Nephron (organoid): ENCODE data around the gene EIF3I.

Experiments used
- H3K27ac Mint-ChIP-seq, 3 experiments: 2 replicates each; pipeline ENCODE4 v1.8.0; 2020; ENCODE audit warnings: mixed read lengths in 3 of 3, mild to moderate bottlenecking in 2 of 3, moderate library complexity in 1 of 3
- H3K27me3 Mint-ChIP-seq: 2 replicates; pipeline ENCODE4 v1.8.0; 2021; ENCODE audit warnings: low read depth, mild to moderate bottlenecking, moderate library complexity, mixed read lengths
- H3K36me3 Mint-ChIP-seq: 2 replicates; pipeline ENCODE4 v1.8.0; 2020; ENCODE audit warnings: low read depth, mixed read lengths
- H3K4me1 Mint-ChIP-seq: 2 replicates; pipeline ENCODE4 v1.8.0; 2020; ENCODE audit warnings: mixed read lengths
- H3K4me3 Mint-ChIP-seq, 3 experiments: 2 replicates each; pipeline ENCODE4 v1.8.0; 2020; ENCODE audit warnings: mild to moderate bottlenecking in 3 of 3, mixed read lengths in 3 of 3, moderate library complexity in 2 of 3
- H3K9me3 Mint-ChIP-seq: 2 replicates; pipeline ENCODE4 v1.8.0; 2020; ENCODE audit warnings: mixed read lengths
- CTCF ChIP-seq, 3 experiments: fragments of 200-600 bp; sonication (generic); IDR thresholded peaks; one replicate each; pipeline ENCODE4 v1.5.0; 2021; ENCODE audit warnings: antibody characterized with exemption in 3 of 3; ENCODE audit not compliant: unreplicated experiment in 3 of 3

The EIF3I gene

DNA sequence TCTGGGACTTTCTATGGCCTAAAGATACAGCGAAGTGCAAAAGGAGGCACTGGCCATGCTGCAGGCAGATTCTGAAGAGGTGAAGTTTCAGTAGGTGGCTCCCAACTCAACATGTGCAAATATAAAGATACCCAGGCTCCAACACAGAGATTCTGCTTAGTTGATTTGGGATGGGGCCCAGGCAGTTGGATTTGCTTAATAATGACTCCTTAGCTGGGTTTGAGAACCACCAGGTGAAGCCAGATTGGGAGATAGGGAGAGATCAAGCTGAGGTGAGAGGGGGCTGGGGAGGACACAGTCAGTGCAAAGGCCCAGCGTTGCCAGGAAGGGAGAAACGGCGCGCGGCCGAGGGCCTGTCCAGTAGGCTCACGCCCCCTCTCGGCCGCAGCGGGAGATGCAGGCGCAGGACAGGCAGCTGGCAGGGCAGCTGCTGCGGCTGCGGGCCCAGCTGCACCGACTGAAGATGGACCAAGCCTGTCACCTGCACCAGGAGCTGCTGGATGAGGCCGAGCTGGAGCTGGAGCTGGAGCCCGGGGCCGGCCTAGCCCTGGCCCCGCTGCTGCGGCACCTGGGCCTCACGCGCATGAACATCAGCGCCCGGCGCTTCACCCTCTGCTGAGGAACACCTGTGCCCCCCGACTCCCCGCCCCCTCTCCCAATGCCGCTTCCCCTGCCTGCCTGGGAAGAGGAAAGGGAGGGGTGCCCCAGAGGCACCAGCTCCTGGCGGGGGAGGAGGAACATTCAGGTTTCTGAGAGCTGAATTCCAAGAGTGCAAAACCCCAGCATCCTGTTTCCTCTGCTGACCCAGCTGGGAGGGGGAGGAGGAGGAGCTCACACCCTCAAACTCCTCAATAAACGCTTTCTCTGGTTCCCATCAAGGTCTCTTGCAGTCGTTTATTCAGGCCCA lies 26.0 kb downstream of the EIF3I start:
- Mint-ChIP-seq H3K4me1 (peaks cover 35% of the 10 kb centered on the region), H3K27ac (peak overlapping the region; percentile 3 to 30 (median 28)), H3K4me3 (peak overlapping the region in 1 of 3 experiments; percentile 18), H3K36me3 (no peaks in the 10 kb centered on the region), H3K27me3 (peaks cover 14% of the 10 kb centered on the region), H3K9me3 (no peaks in the 10 kb centered on the region)
- peak; percentile 81 to 86 (median 84) for TF ChIP-seq CTCF (IDR thresholded peaks at IDR 0.05; ENCODE audit: unreplicated experiment in 3 of 3)

- Mint-ChIP-seq H3K4me3 (peak overlapping the region in 1 of 3 experiments; percentile 3), H3K27ac (peak overlapping the region; percentile 60 to 84 (median 67)), H3K27me3 (peaks cover 14% of the 10 kb centered on the region), H3K9me3 (no peaks in the 10 kb centered on the region), H3K36me3 (no peaks in the 10 kb centered on the region), H3K4me1 (peaks cover 35% of the 10 kb centered on the region)
- no peak for TF ChIP-seq CTCF (IDR thresholded peaks at IDR 0.05; ENCODE audit: unreplicated experiment in 3 of 3)
Observed at GRCh38 chr1:32249831-32250525, 27.8 kb downstream of the EIF3I start.

- peaks cover 35% of the 10 kb centered on the region for H3K4me1 Mint-ChIP-seq
- H3K27ac Mint-ChIP-seq = peak within 1 kb of the TSS; percentile 60 to 84 (median 67)
- H3K4me3 Mint-ChIP-seq = peak within 1 kb of the TSS in 2 of 3 experiments; percentile 1 to 3
- TF ChIP-seq CTCF (IDR thresholded peaks at IDR 0.05; ENCODE audit: unreplicated experiment in 3 of 3) = no peak
- no peaks in the 10 kb centered on the region for H3K36me3 Mint-ChIP-seq
- H3K9me3 Mint-ChIP-seq = no peaks in the 10 kb centered on the region
- peaks cover 14% of the 10 kb centered on the region for H3K27me3 Mint-ChIP-seq
Observed at GRCh38 chr1:32250893-32251716, 28.9 kb downstream of the EIF3I start, which contains the start of gene LCK. LCK (plus strand) TSS chr1:32251265; CDS start chr1:32274330, 23,065 bp downstream.

DNA sequence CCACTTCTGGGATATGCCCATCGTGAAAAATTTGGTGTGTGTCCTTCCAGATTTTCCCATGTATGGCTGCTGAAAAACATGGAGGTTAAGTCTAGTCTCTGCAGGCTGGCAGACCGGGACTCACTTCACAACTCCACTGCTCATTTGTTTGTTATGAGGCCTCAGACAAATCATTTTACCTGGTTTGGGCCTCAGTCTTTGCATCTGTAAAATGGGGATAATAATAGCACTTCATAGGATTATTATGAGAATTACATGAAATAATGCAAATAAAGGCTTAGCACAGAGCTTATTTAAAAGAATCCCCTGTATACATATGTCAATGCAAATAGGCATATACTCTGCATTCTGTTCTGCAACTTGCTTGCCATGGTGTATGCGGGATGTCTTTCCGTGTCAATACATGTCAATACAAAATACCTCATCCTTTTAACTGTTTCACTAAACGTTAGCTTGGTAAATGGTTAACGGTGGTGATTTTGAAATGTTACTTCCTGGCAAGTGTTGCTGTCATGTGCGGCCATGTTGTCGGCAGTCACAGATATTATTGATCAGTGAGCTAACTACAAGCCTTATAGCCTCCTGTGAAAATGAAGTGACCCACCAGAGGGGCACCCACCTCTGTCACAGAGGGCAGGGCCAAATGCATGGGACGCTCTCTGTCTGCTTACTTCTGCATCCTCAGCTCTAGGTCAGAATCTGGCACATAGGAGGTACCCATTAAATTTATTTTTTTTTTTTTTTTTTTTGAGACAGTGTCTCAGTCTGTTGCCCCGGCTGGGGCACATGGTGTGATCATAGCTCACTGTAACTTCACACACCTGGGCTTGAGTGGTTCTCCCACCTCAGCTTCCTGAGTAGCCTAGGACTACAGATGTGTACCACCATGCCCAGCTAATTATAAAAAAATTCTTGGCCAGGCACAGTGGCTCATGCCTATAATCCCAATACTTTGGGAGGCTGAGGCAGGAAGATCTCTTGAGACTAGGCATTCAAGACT lies 33.2 kb downstream of the EIF3I start:
- no peaks in the 10 kb centered on the region for H3K9me3 Mint-ChIP-seq
- H3K27me3 Mint-ChIP-seq = peaks cover 9% of the 10 kb centered on the region
- H3K27ac Mint-ChIP-seq = no peak overlapping the region
- no peaks in the 10 kb centered on the region for H3K36me3 Mint-ChIP-seq
- no peak overlapping the region for H3K4me3 Mint-ChIP-seq
- H3K4me1 Mint-ChIP-seq = peaks cover 15% of the 10 kb centered on the region
- TF ChIP-seq CTCF (IDR thresholded peaks at IDR 0.05; ENCODE audit: unreplicated experiment in 3 of 3) = no peak
